ENCODE measurements around the gene SCAMP3.
A peak's percentile ranks its signal among the peaks of the same experiment; 100 is the strongest.
"Not testable (repeated sequence)": the region's sequence is repeated elsewhere in the genome, so short reads cannot be mapped to it uniquely, and the experiment has no call there.

Gene SCAMP3

GRCh38 chr1:155226910-155227260 is 35.3 kb downstream of the SCAMP3 start:
- DNase-seq = peak; percentile 35 to 69

- DNase-seq = peak; percentile 67 to 81
Observed at GRCh38 chr1:155226188-155226909, 35.8 kb downstream of the SCAMP3 start.

GRCh38 chr1:155225404-155225759 is 36.8 kb downstream of the SCAMP3 start:
- not testable (repeated sequence) for DNase-seq

DNA sequence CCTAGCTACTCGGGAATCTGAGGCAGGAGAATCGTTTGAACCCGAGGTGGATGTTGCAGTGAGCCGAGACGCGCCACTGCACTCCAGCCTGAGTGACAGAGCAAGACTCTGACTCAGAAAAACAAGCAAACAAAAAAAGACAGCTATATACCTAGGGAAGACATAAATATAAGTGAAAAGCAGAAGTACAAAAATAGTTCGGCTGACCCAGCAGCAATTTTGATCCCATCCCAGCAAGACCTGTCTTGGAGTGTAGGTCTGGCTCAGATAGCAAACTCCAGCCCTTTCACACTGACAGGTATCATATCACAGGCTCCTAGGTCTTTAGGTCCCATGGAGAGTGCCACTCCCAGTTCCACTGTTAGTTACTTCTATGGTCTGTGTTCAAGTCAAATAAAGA is 39.1 kb downstream of the SCAMP3 start:
- no peak for DNase-seq

DNA sequence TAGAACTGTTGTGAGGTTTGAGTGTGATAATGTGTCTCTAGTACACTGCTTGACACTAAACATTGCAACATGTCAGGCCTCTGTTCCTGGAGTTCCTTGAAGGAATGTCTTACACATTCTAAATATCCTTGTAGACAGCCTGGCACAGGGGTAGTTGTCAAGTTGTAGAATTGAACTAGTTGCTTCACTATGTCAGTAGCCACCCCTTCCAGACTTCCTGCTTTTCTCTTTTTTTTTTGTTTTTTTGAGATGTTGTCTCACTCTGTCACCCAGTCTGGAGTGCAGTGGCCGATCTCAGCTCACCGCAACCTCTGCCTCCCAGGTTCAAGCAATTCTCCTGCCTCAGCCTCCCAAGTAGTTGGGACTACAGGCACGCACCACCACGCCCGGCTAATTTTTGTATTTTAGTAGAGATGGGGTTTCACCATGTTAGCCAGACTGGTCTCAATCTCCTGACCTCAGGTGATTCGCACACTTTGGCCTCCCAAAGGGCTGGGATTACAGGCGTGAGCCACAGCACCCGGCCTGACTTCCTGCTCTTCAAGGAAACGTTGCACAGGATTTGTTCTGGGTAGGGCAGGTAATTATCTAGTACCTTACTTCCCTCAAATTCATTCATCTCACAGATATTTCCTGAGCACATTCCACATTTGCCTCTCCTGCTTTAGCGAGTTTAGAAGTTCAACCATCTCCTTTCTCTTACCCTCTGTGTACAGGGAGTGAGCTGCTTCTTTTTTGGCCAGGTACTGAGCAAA is 41.8 kb downstream of the SCAMP3 start:
- DNase-seq = not testable (repeated sequence)

DNA sequence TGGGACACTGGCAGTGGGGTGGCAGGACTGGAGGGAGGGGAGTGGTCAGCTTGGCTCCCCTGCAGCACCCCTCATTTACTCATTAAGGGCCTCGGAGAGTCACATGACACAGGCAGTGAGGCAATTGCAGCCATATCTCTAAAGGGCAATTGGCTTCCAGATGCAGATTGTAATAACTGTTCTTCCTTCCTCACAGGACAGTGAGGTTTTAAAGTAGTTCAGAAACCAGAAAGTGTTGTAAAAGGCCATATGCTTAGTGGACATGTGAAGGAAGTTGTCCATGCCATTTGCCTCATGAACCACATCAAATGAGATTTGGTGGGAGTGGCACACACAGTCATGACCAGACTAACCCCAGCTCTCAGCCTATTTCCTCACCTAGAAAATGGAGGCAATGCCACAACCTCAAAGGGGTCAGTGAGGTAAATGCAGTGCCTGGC is 42.5 kb downstream of the SCAMP3 start:
- DNase-seq = peak in 1 of 2 experiments; percentile 27

- peak; percentile 11 to 62 for DNase-seq
Observed at GRCh38 chr1:155218854-155219591, 43.1 kb downstream of the SCAMP3 start.

- DNase-seq = not testable (repeated sequence)
Observed at GRCh38 chr1:155214702-155215101, 47.5 kb downstream of the SCAMP3 start.

- DNase-seq = not testable (repeated sequence)
Observed at GRCh38 chr1:155212051-155212440, 50.1 kb downstream of the SCAMP3 start.

- DNase-seq = not testable (repeated sequence)
Observed at GRCh38 chr1:155211381-155212050, 50.6 kb downstream of the SCAMP3 start.

- no peak for DNase-seq
Observed at GRCh38 chr1:155210314-155211104, 51.7 kb downstream of the SCAMP3 start.

DNA sequence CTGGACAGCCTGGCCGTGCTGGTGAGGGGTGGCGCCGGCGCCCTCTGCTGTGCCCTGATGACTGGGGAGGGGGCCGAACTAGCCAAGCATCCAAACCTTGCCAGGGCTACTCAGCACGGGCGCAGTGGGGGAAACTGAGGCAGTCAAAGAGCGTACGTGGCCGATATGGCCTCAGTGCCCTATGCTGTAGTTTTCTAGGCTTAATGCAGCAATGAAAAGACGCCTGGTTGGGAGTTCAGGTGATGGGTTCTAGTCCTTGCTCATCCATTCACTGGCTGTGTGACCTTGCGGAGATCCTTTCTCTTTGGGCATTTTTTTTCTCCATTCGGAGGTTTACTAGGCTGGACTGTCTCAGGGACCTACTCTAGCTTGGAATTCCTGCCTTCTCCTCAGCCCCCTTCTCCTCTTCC is 52.8 kb downstream of the SCAMP3 start:
- no peak for DNase-seq

- peak; percentile 54 to 78 for DNase-seq
Observed at GRCh38 chr1:155208541-155209311, 53.4 kb downstream of the SCAMP3 start, which contains the start of gene MTX1. Gene MTX1, plus strand, starts transcription at chr1:155208695. Its CDS starts 110 bp downstream, at chr1:155208805.

DNA sequence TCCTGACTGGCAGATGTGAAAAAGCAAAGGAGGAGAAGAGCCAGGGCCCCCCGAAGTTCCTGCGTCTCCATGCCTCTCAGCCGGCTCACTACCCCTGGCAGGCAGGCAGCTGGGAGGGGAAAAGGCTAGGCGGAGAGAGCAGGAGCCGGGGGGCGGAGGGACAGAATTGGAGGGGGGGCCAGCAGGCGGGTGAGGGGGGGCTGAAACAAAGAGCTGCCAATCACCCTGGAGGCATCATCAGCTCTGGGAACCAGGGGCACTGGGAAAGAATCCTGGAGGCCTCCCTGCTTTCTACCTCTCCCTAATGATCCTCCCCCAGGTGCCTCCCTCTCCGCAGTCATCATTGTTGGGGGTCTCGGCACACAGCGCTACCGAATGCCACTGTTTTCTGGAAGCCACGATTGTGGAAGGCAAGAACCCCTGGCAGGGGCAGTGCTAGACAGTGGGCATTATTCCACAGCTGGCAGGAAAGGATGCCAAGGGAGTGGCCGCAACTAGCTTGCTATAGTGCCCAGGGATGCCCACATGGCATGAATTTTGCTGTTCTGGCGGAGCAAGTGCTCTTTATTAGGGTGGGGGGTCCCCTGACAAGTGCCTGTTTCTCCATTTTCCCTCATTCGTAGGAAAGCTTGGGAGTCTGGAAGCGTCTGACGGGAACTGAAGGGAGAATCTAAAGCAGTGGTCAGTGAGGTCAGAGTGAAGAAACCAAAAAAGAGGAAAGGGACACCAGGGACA is 54.2 kb downstream of the SCAMP3 start, which contains the start of gene THBS3:
THBS3 (minus strand) TSS at position 92 of the 735 bp plus-strand sequence; CDS start at position 71, 21 bp downstream.
- DNase-seq = peak; percentile 62

GRCh38 chr1:155206891-155207805 is 55.0 kb downstream of the SCAMP3 start:
- peak; percentile 96 to 98 for DNase-seq
